ENCODE measurements around the gene ADAMTS5.

The ADAMTS5 gene

GRCh38 chr21:26967062-26967913, at the start of gene ADAMTS5:
ADAMTS5 (minus strand) TSS chr21:26967088; CDS start chr21:26966391, 697 bp downstream.
- DNase-seq (ENCODE audit: low read depth in 2 of 2) = no peak

GRCh38 chr21:27001526-27001925, 34.6 kb upstream of the ADAMTS5 start:
- DNase-seq (ENCODE audit: low read depth in 2 of 2) = no peak

- DNase-seq (ENCODE audit: low read depth in 2 of 2) = no peak
These were observed 16.7 kb upstream of the ADAMTS5 start for GRCh38 chr21:26983576-26983975.

- DNase-seq (ENCODE audit: low read depth in 2 of 2) = no peak
These were observed 15.9 kb upstream of the ADAMTS5 start for GRCh38 chr21:26982767-26983166.

- no peak for DNase-seq (ENCODE audit: low read depth in 2 of 2)
These were observed 10.9 kb upstream of the ADAMTS5 start for GRCh38 chr21:26977746-26978145.

- no peak for DNase-seq (ENCODE audit: low read depth in 2 of 2)
These were observed 6.3 kb upstream of the ADAMTS5 start for GRCh38 chr21:26973226-26973625.

GRCh38 chr21:26972192-26972591, 5.3 kb upstream of the ADAMTS5 start:
- no peak for DNase-seq (ENCODE audit: low read depth in 2 of 2)

GRCh38 chr21:26969971-26970725, 3.3 kb upstream of the ADAMTS5 start:
- DNase-seq (ENCODE audit: low read depth in 2 of 2) = no peak

- no peak for DNase-seq (ENCODE audit: low read depth in 2 of 2)
These were observed 233 bp downstream of the ADAMTS5 start for GRCh38 chr21:26966649-26967061.

- no peak for DNase-seq (ENCODE audit: low read depth in 2 of 2)
These were observed 844 bp downstream of the ADAMTS5 start for GRCh38 chr21:26965907-26966581.

GRCh38 chr21:26965040-26965906, 1.6 kb downstream of the ADAMTS5 start:
- no peak for DNase-seq (ENCODE audit: low read depth in 2 of 2)

- no peak for DNase-seq (ENCODE audit: low read depth in 2 of 2)
These were observed 2.6 kb downstream of the ADAMTS5 start for GRCh38 chr21:26964170-26964778.

- DNase-seq (ENCODE audit: low read depth in 2 of 2) = no peak
These were observed 4.2 kb downstream of the ADAMTS5 start for GRCh38 chr21:26962621-26963181.

GRCh38 chr21:26961698-26962097, 5.2 kb downstream of the ADAMTS5 start:
- no peak for DNase-seq (ENCODE audit: low read depth in 2 of 2)

GRCh38 chr21:26958788-26959187, 8.1 kb downstream of the ADAMTS5 start:
- no peak for DNase-seq (ENCODE audit: low read depth in 2 of 2)

- DNase-seq (ENCODE audit: low read depth in 2 of 2) = no peak
These were observed 10.1 kb downstream of the ADAMTS5 start for GRCh38 chr21:26956813-26957212.

- DNase-seq (ENCODE audit: low read depth in 2 of 2) = no peak
These were observed 10.7 kb downstream of the ADAMTS5 start for GRCh38 chr21:26956216-26956615.

- no peak for DNase-seq (ENCODE audit: low read depth in 2 of 2)
These were observed 12.2 kb downstream of the ADAMTS5 start for GRCh38 chr21:26954662-26955121.

- no peak for DNase-seq (ENCODE audit: low read depth in 2 of 2)
These were observed 14.4 kb downstream of the ADAMTS5 start for GRCh38 chr21:26952374-26953066.

GRCh38 chr21:26949830-26950229, 17.1 kb downstream of the ADAMTS5 start:
- DNase-seq (ENCODE audit: low read depth in 2 of 2) = no peak

Measured in stimulated activated CD8-positive, alpha-beta memory T cell treated with anti-CD3 and anti-CD28 coated beads, Interleukin-7, amount 100 ng/mL, for 1 hour (primary cell).